ENCODE results near the gene CHST15. TPM values are rescaled to one million over a fixed set of nuclear protein-coding genes. Genes with fewer than 3 reads are reported as not detected.

CHST15 gene
- total RNA-seq, 2 donors from 2014 or later: 18.5 to 21.5 TPM

GRCh38 chr10:123967626-123968243, 125.7 kb downstream of the CHST15 start:
- no peaks in the 10 kb centered on the region for H3K9me3 ChIP-seq
- H3K36me3 ChIP-seq (replicated peaks in 1 of 2; ENCODE audit: insufficient read depth in 1 of 2, low read depth in 2 of 2): no peaks in the 10 kb centered on the region
- peaks cover 2% of the 10 kb centered on the region for H3K4me1 ChIP-seq
- intact Hi-C loops (cut with DNase I): loop anchor here (5.0 kb wide), 1 partner anchor 390 kb away; no protein-coding TSS in a partner anchor
- 5 to 7% methylated on average over 16 to 19 of the region's 19 CpGs for WGBS, 2 donors
- peaks cover 0 to 9% of the 10 kb centered on the region in 2 donors for H3K27me3 ChIP-seq
- H3K4me3 ChIP-seq: no peak overlapping the region
- peak; percentile 61 to 73 (median 64) for DNase-seq
- TF ChIP-seq POLR2A (IDR thresholded peaks at IDR 0.05): no peak
- peak; percentile 70 to 79 (median 73) for TF ChIP-seq CTCF (IDR thresholded peaks at IDR 0.05)
- peak; percentile 55 for ATAC-seq
- H3K27ac ChIP-seq: no peak overlapping the region

GRCh38 chr10:123966896-123967231, 126.5 kb downstream of the CHST15 start:
- Histone ChIP-seq H3K4me3 (no peak overlapping the region), H3K9me3 (no peaks in the 10 kb centered on the region), H3K4me1 (no peaks in the 10 kb centered on the region), H3K36me3 (replicated peaks in 1 of 2; ENCODE audit: insufficient read depth in 1 of 2, low read depth in 2 of 2) (no peaks in the 10 kb centered on the region), H3K27me3 (peaks cover 0 to 7% of the 10 kb centered on the region in 2 donors), H3K27ac (no peak overlapping the region)
- intact Hi-C loops (cut with DNase I): loop anchor here (5.0 kb wide), 1 partner anchor 390 kb away; no protein-coding TSS in a partner anchor
- TF ChIP-seq POLR2A (IDR thresholded peaks at IDR 0.05) (no peak), CTCF (IDR thresholded peaks at IDR 0.05) (no peak)
- WGBS, 2 donors: 31 to 58% methylated on average over 7 of the region's 7 CpGs
- no peak for ATAC-seq
- DNase-seq: no peak

- DNase-seq (no peak), ATAC-seq (no peak)
- Histone ChIP-seq H3K27me3 (peaks cover 0 to 7% of the 10 kb centered on the region in 2 donors), H3K27ac (no peak overlapping the region), H3K4me3 (no peak overlapping the region), H3K36me3 (replicated peaks in 1 of 2; ENCODE audit: insufficient read depth in 1 of 2, low read depth in 2 of 2) (no peaks in the 10 kb centered on the region), H3K9me3 (no peaks in the 10 kb centered on the region), H3K4me1 (no peaks in the 10 kb centered on the region)
- 47 to 50% methylated on average over 10 to 13 of the region's 13 CpGs for WGBS, 2 donors
- TF ChIP-seq CTCF (IDR thresholded peaks at IDR 0.05): no peak
- TF ChIP-seq POLR2A (IDR thresholded peaks at IDR 0.05): no peak
- intact Hi-C loops (cut with DNase I): loop anchor here (5.0 kb wide), 1 partner anchor 389 kb away; no protein-coding TSS in a partner anchor
Observed at GRCh38 chr10:123965973-123966895, 127.2 kb downstream of the CHST15 start.

GRCh38 chr10:123964953-123965352, 128.4 kb downstream of the CHST15 start:
- 20 to 56% methylated on average over 1 to 3 of the region's 3 CpGs for WGBS, 2 donors
- TF ChIP-seq CTCF (IDR thresholded peaks at IDR 0.05): no peak
- TF ChIP-seq POLR2A (IDR thresholded peaks at IDR 0.05): no peak
- H3K27ac ChIP-seq: no peak overlapping the region
- H3K4me1 ChIP-seq: no peaks in the 10 kb centered on the region
- DNase-seq (no peak), ATAC-seq (no peak)
- H3K9me3 ChIP-seq: no peaks in the 10 kb centered on the region
- no peaks in the 10 kb centered on the region for H3K36me3 ChIP-seq (replicated peaks in 1 of 2; ENCODE audit: insufficient read depth in 1 of 2, low read depth in 2 of 2)
- peaks cover 0 to 7% of the 10 kb centered on the region in 2 donors for H3K27me3 ChIP-seq
- intact Hi-C loops (cut with DNase I): loop anchor here (5.0 kb wide), 1 partner anchor 388 kb away; no protein-coding TSS in a partner anchor
- H3K4me3 ChIP-seq: no peak overlapping the region
